H1 (cell line): ENCODE data around the gene RPL19. TPM values are rescaled to one million over a fixed set of nuclear protein-coding genes. Genes with fewer than 3 reads are reported as not detected.

Experiments
- CTCF ChIA-PET: fragments of 300-600 bp; sonication (Branson Sonifier 250); formaldehyde crosslinking; loops from one replicate; lab custom pipeline; 2021; ENCODE audit not compliant: partially characterized antibody; lab: Charles Lee
- POLR2A ChIA-PET: fragments of 300-600 bp; sonication (Branson Sonifier 250); formaldehyde crosslinking; loops from one replicate; lab custom pipeline; 2021; ENCODE audit warnings: inconsistent platforms; ENCODE audit not compliant: partially characterized antibody; lab: Charles Lee
- DNase-seq, 2 experiments: peaks; one replicate each; pipeline versions ENCODE4 v3.0.0 to v3.0.0-alpha.2; 2010 to 2022; ENCODE audit warnings: low spot score in 2 of 2, low read depth in 1 of 2, mixed read lengths in 1 of 2
- FAIRE-seq: peaks from 2 replicates; lab custom pipeline; 2011; peaks lifted over from hg19 to GRCh38; lab: Jason Lieb, UNC
- H2AFZ ChIP-seq: 2 replicates; pipeline ENCODE4 v1.8.1; 2012; ENCODE audit warnings: low read length, inconsistent platforms
- H2AK5ac ChIP-seq: 2 replicates; pipeline ENCODE4 v1.6.1; 2013; ENCODE audit warnings: low read depth, low read length
- H2BK120ac ChIP-seq: replicated peaks from 2 replicates; pipeline ENCODE3; 2013; ENCODE audit warnings: low read depth, low read length, inconsistent platforms
- H2BK12ac ChIP-seq: 2 replicates; pipeline ENCODE4 v1.6.1; 2013; ENCODE audit warnings: low read depth, low read length
- H2BK15ac ChIP-seq: 2 replicates; pipeline ENCODE4 v1.6.1; 2013; ENCODE audit warnings: low read length
- H2BK20ac ChIP-seq: 2 replicates; pipeline ENCODE4 v1.6.1; 2013; ENCODE audit warnings: low read length
- H2BK5ac ChIP-seq: 2 replicates; pipeline ENCODE4 v1.6.1; 2013; ENCODE audit warnings: low read depth, low read length
- H3K14ac ChIP-seq: 2 replicates; pipeline ENCODE4 v1.6.1; 2013; ENCODE audit warnings: inconsistent platforms; ENCODE audit not compliant: insufficient read length
- H3K18ac ChIP-seq: 2 replicates; pipeline ENCODE4 v1.6.1; 2013; ENCODE audit warnings: low read length; ENCODE audit errors: extremely low read depth
- H3K23ac ChIP-seq: 2 replicates; pipeline ENCODE4 v1.6.1; 2013; ENCODE audit warnings: inconsistent platforms; ENCODE audit not compliant: insufficient read length
- H3K23me2 ChIP-seq: 2 replicates; pipeline ENCODE4 v1.6.1; 2013; ENCODE audit warnings: low read depth, low read length
- H3K27ac ChIP-seq: 2 replicates; pipeline ENCODE4 v1.6.1; 2011; ENCODE audit warnings: low read depth, low read length, inconsistent platforms
- H3K27me3 ChIP-seq, 4 experiments: replicated peaks in 1 of 4; 1 replicate in 1 of 4; 2 replicates in 3 of 4; pipeline versions ENCODE4 v1.6.1 to v1.8.1; 2011 to 2013; ENCODE audit warnings: low read length in 3 of 4, mild to moderate bottlenecking in 3 of 4, inconsistent platforms in 2 of 4, mixed read lengths in 2 of 4, moderate library complexity in 1 of 4; ENCODE audit not compliant: control insufficient read depth in 3 of 4, insufficient read depth in 3 of 4; ENCODE audit errors: extremely low read depth in 1 of 4
- H3K36me3 ChIP-seq, 4 experiments: 2 replicates each; pipeline versions ENCODE4 v1.6.1 to v1.8.1; 2011 to 2013; ENCODE audit warnings: mild to moderate bottlenecking in 4 of 4, low read length in 3 of 4, moderate library complexity in 2 of 4, control low read depth in 1 of 4, inconsistent platforms in 1 of 4; ENCODE audit not compliant: insufficient read depth in 4 of 4, control insufficient read depth in 2 of 4
- H3K4ac ChIP-seq: replicated peaks from 2 replicates; pipeline ENCODE3; 2013; ENCODE audit warnings: low read length, low read depth, mixed read lengths, inconsistent platforms; ENCODE audit not compliant: insufficient read length
- H3K4me1 ChIP-seq, 4 experiments: replicated peaks in 1 of 4; 1 replicate in 1 of 4; 2 replicates in 3 of 4; pipeline versions ENCODE4 v1.6.1 to v1.8.1; 2011 to 2013; ENCODE audit warnings: low read length in 3 of 4, inconsistent platforms in 2 of 4, mixed read lengths in 1 of 4; ENCODE audit not compliant: insufficient read depth in 4 of 4, control insufficient read depth in 3 of 4
- H3K4me2 ChIP-seq, 2 experiments: 2 replicates each; pipeline versions ENCODE4 v1.6.1 to v1.8.1; 2011 to 2013; ENCODE audit warnings: low read depth in 2 of 2, low read length in 2 of 2, control low read depth in 1 of 2, inconsistent platforms in 1 of 2, mild to moderate bottlenecking in 1 of 2; ENCODE audit not compliant: insufficient read depth in 1 of 2
- H3K4me3 ChIP-seq, 4 experiments: fragments of 200-600, 300-600 bp in 1 of 4; sonication (generic), shearing (Covaris generic), sonication (Bioruptor Twin) in 1 of 4; 2 replicates each; pipeline versions ENCODE4 v1.5.1 to v1.8.1; 2011 to 2016; ENCODE audit warnings: low read length in 4 of 4, low read depth in 3 of 4, control low read depth in 2 of 4, inconsistent platforms in 2 of 4, mild to moderate bottlenecking in 2 of 4, mixed read lengths in 1 of 4, moderate library complexity in 1 of 4; ENCODE audit not compliant: insufficient read depth in 2 of 4; ENCODE audit errors: extremely low read depth in 1 of 4
- H3K56ac ChIP-seq: replicated peaks from 2 replicates; pipeline ENCODE3; 2013; ENCODE audit warnings: low read depth, mild to moderate bottlenecking, mixed read lengths, low read length, inconsistent platforms; ENCODE audit not compliant: insufficient read length
- H3K79me1 ChIP-seq: 2 replicates; pipeline ENCODE4 v1.6.1; 2013; ENCODE audit warnings: low read depth, low read length, control low read depth
- H3K79me2 ChIP-seq, 2 experiments: 2 replicates each; pipeline versions ENCODE4 v1.6.1 to v1.8.1; 2012 to 2013; ENCODE audit warnings: low read length in 2 of 2, mild to moderate bottlenecking in 2 of 2, inconsistent platforms in 1 of 2; ENCODE audit not compliant: insufficient read depth in 2 of 2, control insufficient read depth in 1 of 2
- H3K9ac ChIP-seq, 4 experiments: replicated peaks in 1 of 4; 1 replicate in 1 of 4; 2 replicates in 3 of 4; pipeline versions ENCODE4 v1.6.1 to v1.8.1; 2011 to 2013; ENCODE audit warnings: low read depth in 3 of 4, low read length in 3 of 4, control low read depth in 2 of 4, mild to moderate bottlenecking in 2 of 4, moderate library complexity in 2 of 4, inconsistent platforms in 1 of 4; ENCODE audit errors: extremely low read depth in 1 of 4
- H3K9me3 ChIP-seq, 2 experiments: 2 replicates each; pipeline versions ENCODE4 v1.6.1 to v1.8.1; 2012 to 2013; ENCODE audit warnings: mild to moderate bottlenecking in 2 of 2, moderate library complexity in 2 of 2, control low read depth in 1 of 2, inconsistent platforms in 1 of 2, low read depth in 1 of 2, low read length in 1 of 2, mixed read lengths in 1 of 2; ENCODE audit not compliant: insufficient read depth in 2 of 2
- H4K20me1 ChIP-seq, 2 experiments: replicated peaks in 1 of 2; 2 replicates each; pipeline versions ENCODE3 to v1.8.1; 2011 to 2013; ENCODE audit warnings: inconsistent platforms in 2 of 2, low read length in 2 of 2, mild to moderate bottlenecking in 1 of 2; ENCODE audit not compliant: insufficient read depth in 2 of 2, control insufficient read depth in 1 of 2
- H4K5ac ChIP-seq: 2 replicates; pipeline ENCODE4 v1.6.1; 2013; ENCODE audit warnings: low read length, low read depth, mixed read lengths, inconsistent platforms; ENCODE audit not compliant: insufficient read length
- H4K8ac ChIP-seq: 2 replicates; pipeline ENCODE4 v1.8.0; 2013; ENCODE audit warnings: mild to moderate bottlenecking, moderate library complexity, low read length, inconsistent platforms; ENCODE audit not compliant: insufficient read depth; ENCODE audit errors: extremely low read depth
- H4K91ac ChIP-seq: replicated peaks from 2 replicates; pipeline ENCODE3; 2013; ENCODE audit warnings: low read length, mixed read lengths, inconsistent platforms; ENCODE audit not compliant: insufficient read length
- ASH2L ChIP-seq: fragments of 200-600, 300-600 bp; sonication (generic); IDR thresholded peaks from one replicate; pipeline ENCODE4 v1.7.1; 2017; ENCODE audit warnings: low read length
- EZH2 ChIP-seq: fragments of 200-600 bp; sonication (generic); IDR thresholded peaks from 2 replicates; pipeline ENCODE4 v1.7.1; 2012; ENCODE audit warnings: low read depth, mild to moderate bottlenecking, moderate library complexity, low read length, inconsistent platforms; ENCODE audit not compliant: severe bottlenecking
- FOSL1 ChIP-seq: IDR thresholded peaks from 2 replicates; pipeline ENCODE4 v1.6.1; 2011; ENCODE audit warnings: mild to moderate bottlenecking, low read depth, low read length, moderate library complexity; ENCODE audit not compliant: insufficient read depth
- SIN3A ChIP-seq, 2 experiments: IDR thresholded peaks in 1 of 2; conservative IDR thresholded peaks in 1 of 2; 2 replicates each; pipeline ENCODE4 v1.6.1; 2011 to 2012; ENCODE audit warnings: low read length in 2 of 2, improper control_type of control experiment in 1 of 2, low read depth in 1 of 2, mild to moderate bottlenecking in 1 of 2
- SP2 ChIP-seq: IDR thresholded peaks from 2 replicates; pipeline ENCODE4 v1.6.1; 2012; ENCODE audit warnings: mild to moderate bottlenecking, low read length, inconsistent platforms
- TAF7 ChIP-seq: optimal IDR thresholded peaks from 2 replicates; pipeline ENCODE3; 2011; ENCODE audit warnings: low read depth, mild to moderate bottlenecking, inconsistent platforms, low read length, moderate library complexity, borderline replicate concordance
- WGBS, 2 experiments: shearing (Covaris generic) in 1 of 2; methylation state at CpG; one replicate each; pipeline versions ENCODE4 v1.1.6 to v1.1.7; 2013 to 2015; ENCODE audit warnings: low lambda C conversion rate in 2 of 2, mixed read lengths in 2 of 2, inconsistent platforms in 1 of 2, low coverage in 1 of 2, missing lambda C conversion rate in 1 of 2; ENCODE audit not compliant: insufficient replicate concordance in 2 of 2, insufficient coverage in 1 of 2, insufficient read length in 1 of 2; ENCODE audit errors: extremely low coverage in 1 of 2, missing lambda C conversion rate in 1 of 2; 5-methylcytosine and 5-hydroxymethylcytosine counted together
- polyA plus RNA-seq, 7 experiments: library from polyadenylated mRNA; depleted of rRNA in 3 of 7; stranded (reverse) in 5 of 7; unstranded in 2 of 7; fragments of >200 nt in 5 of 7; fragments of 200-250 nt in 2 of 7; gene quantifications; 1 replicate in 5 of 7; 2 replicates in 1 of 7; 4 replicates in 1 of 7; pipeline versions ENCODE4 v1.2.1 to v1.2.3, GENCODE V29; 2011 to 2013; ENCODE audit warnings: missing spikeins in 2 of 7, mixed read lengths in 2 of 7
- total RNA-seq: library from RNA; stranded (reverse); fragmentation: NEBNext Ultra II Directional; extraction: Animal tissue kit (Norgen Biotek cat#: 25700); gene quantifications from 2 replicates; pipeline ENCODE4 v1.2.1, GENCODE V29; 2021
- TF ChIP-seq, protein P1 (sequence below), 3 experiments: IDR thresholded peaks; 1 replicate in 2 of 3; 2 replicates in 1 of 3; pipeline versions ENCODE4 v1.5.1 to v1.6.1; 2011; ENCODE audit warnings: low read length in 3 of 3, mild to moderate bottlenecking in 3 of 3, inconsistent platforms in 2 of 3, low read depth in 1 of 3, moderate library complexity in 1 of 3; ENCODE audit not compliant: insufficient read depth in 1 of 3; ENCODE audit errors: control extremely low read depth in 1 of 3
- TF ChIP-seq, protein P2 (sequence below): IDR thresholded peaks from 2 replicates; pipeline ENCODE4 v1.6.1; 2012; ENCODE audit warnings: inconsistent platforms

Gene RPL19
- total and polyA plus RNA-seq, 2 of the 8 experiments (the other 6 are each of a cell fraction or from before 2014, with no cell fraction given), result 2,108 to 2,182 TPM

- H3K27ac ChIP-seq, result no peak overlapping the region
- peak overlapping the region; percentile 39 for H4K8ac ChIP-seq
- H3K4me1 ChIP-seq, result peaks cover 0 to 8% (median 6%) of the 10 kb centered on the region in 4 experiments; a peak in 5 of 7 replicates
- H3K9me3 ChIP-seq, result no peaks in the 10 kb centered on the region
- peak in 1 of 2 experiments; percentile 77 for DNase-seq
- H3K79me2 ChIP-seq, result no peaks in the 10 kb centered on the region
- H3K14ac ChIP-seq, result no peak overlapping the region
- no peak overlapping the region for H2BK15ac ChIP-seq
- H2BK12ac ChIP-seq, result no peak overlapping the region
- H3K4ac ChIP-seq, result no peak overlapping the region
- no peak overlapping the region for H2BK5ac ChIP-seq
- no peak overlapping the region; a peak in 1 of 7 replicates for H3K9ac ChIP-seq
- H4K5ac ChIP-seq, result no peak overlapping the region
- H3K4me2 ChIP-seq, result peak overlapping the region; percentile 95 to 96
- H3K23ac ChIP-seq, result no peak overlapping the region
- no peak overlapping the region for H2BK120ac ChIP-seq
- POLR2A ChIA-PET, result interaction anchor here (0.7 to 3.9 kb wide), 9 partner anchors 9 to 194 kb away, joined by 3 to 35 read pairs (median 3); partner anchors contain the start of gene RPL19
- peak overlapping the region; percentile 96 for H2AFZ ChIP-seq
- no peaks in the 10 kb centered on the region for H4K20me1 ChIP-seq
- H3K56ac ChIP-seq, result no peak overlapping the region
- H3K4me3 ChIP-seq, result peak overlapping the region; percentile 58 to 84 (median 77)
- peaks cover 14 to 31% (median 25%) of the 10 kb centered on the region in 4 experiments for H3K27me3 ChIP-seq
- no peak overlapping the region for H4K91ac ChIP-seq
- FAIRE-seq, result no peak
- H2AK5ac ChIP-seq, result no peak overlapping the region
- WGBS, 2 experiments, result 2% methylated on average over 43 of the region's 51 CpGs; no CpG with 5 or more reads in 1 of the 2 experiments
- CTCF ChIA-PET, result interaction anchor here (0.6 to 10.8 kb wide), 45 partner anchors 10 to 666 kb away, joined by 3 to 151 read pairs (median 4); partner anchors contain the start of genes LASP1NB, PLXDC1 and RPL19
- peak overlapping the region; percentile 44; the same call in 1 of the 2 replicates for H3K18ac ChIP-seq
- H3K36me3 ChIP-seq, result no peaks in the 10 kb centered on the region
- H3K23me2 ChIP-seq, result peaks cover 12% of the 10 kb centered on the region; the same call in 1 of the 2 replicates
- H3K79me1 ChIP-seq, result no peaks in the 10 kb centered on the region
- no peak overlapping the region for H2BK20ac ChIP-seq
- peak; percentile 65 for TF ChIP-seq EZH2
- no peak for TF ChIP-seq FOSL1
- TF ChIP-seq, protein P1, sequence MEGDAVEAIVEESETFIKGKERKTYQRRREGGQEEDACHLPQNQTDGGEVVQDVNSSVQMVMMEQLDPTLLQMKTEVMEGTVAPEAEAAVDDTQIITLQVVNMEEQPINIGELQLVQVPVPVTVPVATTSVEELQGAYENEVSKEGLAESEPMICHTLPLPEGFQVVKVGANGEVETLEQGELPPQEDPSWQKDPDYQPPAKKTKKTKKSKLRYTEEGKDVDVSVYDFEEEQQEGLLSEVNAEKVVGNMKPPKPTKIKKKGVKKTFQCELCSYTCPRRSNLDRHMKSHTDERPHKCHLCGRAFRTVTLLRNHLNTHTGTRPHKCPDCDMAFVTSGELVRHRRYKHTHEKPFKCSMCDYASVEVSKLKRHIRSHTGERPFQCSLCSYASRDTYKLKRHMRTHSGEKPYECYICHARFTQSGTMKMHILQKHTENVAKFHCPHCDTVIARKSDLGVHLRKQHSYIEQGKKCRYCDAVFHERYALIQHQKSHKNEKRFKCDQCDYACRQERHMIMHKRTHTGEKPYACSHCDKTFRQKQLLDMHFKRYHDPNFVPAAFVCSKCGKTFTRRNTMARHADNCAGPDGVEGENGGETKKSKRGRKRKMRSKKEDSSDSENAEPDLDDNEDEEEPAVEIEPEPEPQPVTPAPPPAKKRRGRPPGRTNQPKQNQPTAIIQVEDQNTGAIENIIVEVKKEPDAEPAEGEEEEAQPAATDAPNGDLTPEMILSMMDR (IDR thresholded peaks at IDR 0.05; ENCODE audit: control extremely low read depth in 1 of 3, insufficient read depth in 1 of 3, low read depth in 1 of 3, low read length in 3 of 3), result no peak
- no peak for TF ChIP-seq SP2
- TF ChIP-seq TAF7, result no peak
- TF ChIP-seq, protein P2, sequence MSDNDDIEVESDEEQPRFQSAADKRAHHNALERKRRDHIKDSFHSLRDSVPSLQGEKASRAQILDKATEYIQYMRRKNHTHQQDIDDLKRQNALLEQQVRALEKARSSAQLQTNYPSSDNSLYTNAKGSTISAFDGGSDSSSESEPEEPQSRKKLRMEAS, result no peak
- TF ChIP-seq SIN3A (conservative IDR thresholded peaks at IDR 0.05 in 1 of 2, IDR thresholded peaks at IDR 0.05 in 1 of 2; ENCODE audit: low read depth in 1 of 2, low read length in 2 of 2), result peak in 1 of 2 experiments; percentile 51; a peak in 1 of 4 replicates
- no peak for TF ChIP-seq ASH2L
Measured at GRCh38 chr17:39165178-39165840, 34.8 kb upstream of the RPL19 start.
